HuH-7.5 (cell line): ENCODE measurements around the gene MTPN.

Experiments used
- DNase-seq: peaks from one replicate; pipeline ENCODE4 v3.0.0; 2011; ENCODE audit warnings: low spot score

The MTPN gene

GRCh38 chr7:135956393-135956792 is 20.8 kb downstream of the MTPN start:
- no peak for DNase-seq

- no peak for DNase-seq
Observed at GRCh38 chr7:135950972-135951371, 26.2 kb downstream of the MTPN start.

GRCh38 chr7:135950429-135950828 is 26.7 kb downstream of the MTPN start:
- DNase-seq, result no peak

- no peak for DNase-seq
Observed at GRCh38 chr7:135946289-135947055, 30.7 kb downstream of the MTPN start.

- DNase-seq, result no peak
Observed at GRCh38 chr7:135944753-135945152, 32.4 kb downstream of the MTPN start.

GRCh38 chr7:135943134-135943879 is 33.9 kb downstream of the MTPN start:
- no peak for DNase-seq

- DNase-seq, result no peak
Observed at GRCh38 chr7:135942614-135943013, 34.5 kb downstream of the MTPN start.

GRCh38 chr7:135940077-135941075 is 36.8 kb downstream of the MTPN start:
- DNase-seq, result no peak

- no peak for DNase-seq
Observed at GRCh38 chr7:135939261-135939812, 37.8 kb downstream of the MTPN start.

GRCh38 chr7:135938563-135938962 is 38.6 kb downstream of the MTPN start:
- DNase-seq, result no peak

GRCh38 chr7:135938086-135938485 is 39.1 kb downstream of the MTPN start:
- DNase-seq, result no peak

GRCh38 chr7:135936497-135937217 is 40.5 kb downstream of the MTPN start:
- DNase-seq, result no peak

GRCh38 chr7:135934651-135935050 is 42.5 kb downstream of the MTPN start:
- DNase-seq, result no peak

GRCh38 chr7:135933509-135934188 is 43.5 kb downstream of the MTPN start:
- no peak for DNase-seq

- DNase-seq, result no peak
Observed at GRCh38 chr7:135932131-135932530, 45.0 kb downstream of the MTPN start.

GRCh38 chr7:135930565-135931461 is 46.3 kb downstream of the MTPN start:
- no peak for DNase-seq

- no peak for DNase-seq
Observed at GRCh38 chr7:135929722-135930141, 47.4 kb downstream of the MTPN start.

GRCh38 chr7:135929249-135929648 is 47.9 kb downstream of the MTPN start:
- DNase-seq, result no peak

- DNase-seq, result no peak
Observed at GRCh38 chr7:135928136-135928535, 49.0 kb downstream of the MTPN start.

GRCh38 chr7:135925210-135925609 is 51.9 kb downstream of the MTPN start:
- DNase-seq, result no peak
